CD8-positive, alpha-beta memory T cell (primary cell): Measurements from ENCODE around the gene PCDHGB3. TPM values are rescaled to one million over a fixed set of nuclear protein-coding genes. Genes with fewer than 3 reads are reported as not detected.
A peak's percentile ranks its signal among the peaks of the same experiment; 100 is the strongest.

Experiments used
- CTCF ChIA-PET: fragments of 350-600 bp; sonication (Branson Sonifier 250); formaldehyde crosslinking; loops from one replicate; lab custom pipeline; 2021; ENCODE audit warnings: antibody characterized with exemption; lab: Charles Lee
- POLR2A ChIA-PET: fragments of 350-600 bp; sonication (Branson Sonifier 250); formaldehyde crosslinking; loops from one replicate; lab custom pipeline; 2021; ENCODE audit warnings: antibody characterized with exemption; lab: Charles Lee
- DNase-seq, 5 donors: peaks; one replicate each; pipeline versions ENCODE4 v3.0.0 to v3.0.0-alpha.2; 2020 to 2022; ENCODE audit warnings: mixed read lengths in 1 of 5
- H3K27ac ChIP-seq: one replicate; pipeline ENCODE4 v1.7.0; 2013; ENCODE audit warnings: low read depth, mild to moderate bottlenecking, low read length, moderate library complexity
- H3K27me3 ChIP-seq: 2 replicates; pipeline ENCODE4 v1.7.0; 2013; ENCODE audit warnings: low read length, mild to moderate bottlenecking; ENCODE audit not compliant: insufficient read depth, poor library complexity, severe bottlenecking
- H3K36me3 ChIP-seq: 2 replicates; pipeline ENCODE4 v1.7.0; 2013; ENCODE audit warnings: mild to moderate bottlenecking, low read length, moderate library complexity; ENCODE audit not compliant: insufficient read depth
- H3K4me1 ChIP-seq: 2 replicates; pipeline ENCODE4 v1.7.0; 2013; ENCODE audit warnings: mild to moderate bottlenecking, low read length, moderate library complexity; ENCODE audit not compliant: insufficient read depth
- H3K4me3 ChIP-seq: 2 replicates; pipeline ENCODE4 v1.7.0; 2013; ENCODE audit warnings: mild to moderate bottlenecking, low read length
- H3K9me3 ChIP-seq: 2 replicates; pipeline ENCODE4 v1.7.0; 2013; ENCODE audit warnings: mild to moderate bottlenecking, low read length
- H3K27ac Mint-ChIP-seq, 8 donors: one replicate each; pipeline ENCODE4 v1.8.0; 2020 to 2021; ENCODE audit warnings: mixed read lengths in 8 of 8, mild to moderate bottlenecking in 6 of 8, inconsistent platforms in 3 of 8, moderate library complexity in 3 of 8
- H3K27me3 Mint-ChIP-seq, 2 donors: one replicate each; pipeline ENCODE4 v1.8.0; 2020 to 2021; ENCODE audit warnings: mixed read lengths in 2 of 2, mild to moderate bottlenecking in 1 of 2, moderate library complexity in 1 of 2
- H3K36me3 Mint-ChIP-seq, 3 donors: one replicate each; pipeline ENCODE4 v1.8.0; 2020 to 2021; ENCODE audit warnings: mixed read lengths in 3 of 3, inconsistent platforms in 1 of 3, mild to moderate bottlenecking in 1 of 3
- H3K4me1 Mint-ChIP-seq, 3 donors: one replicate each; pipeline ENCODE4 v1.8.0; 2020 to 2021; ENCODE audit warnings: mixed read lengths in 3 of 3, inconsistent platforms in 1 of 3, mild to moderate bottlenecking in 1 of 3
- H3K4me3 Mint-ChIP-seq, 7 donors: one replicate each; pipeline ENCODE4 v1.8.0; 2020 to 2021; ENCODE audit warnings: mixed read lengths in 7 of 7, mild to moderate bottlenecking in 6 of 7, moderate library complexity in 4 of 7, inconsistent platforms in 2 of 7
- H3K9me3 Mint-ChIP-seq, 5 donors: one replicate each; pipeline ENCODE4 v1.8.0; 2020 to 2022; ENCODE audit warnings: mixed read lengths in 5 of 5, mild to moderate bottlenecking in 3 of 5, moderate library complexity in 2 of 5, inconsistent platforms in 1 of 5
- polyA plus RNA-seq: library from polyadenylated mRNA; unstranded; fragments of 300-500 nt; fragmentation: Illumina TruSeq; gene quantifications from one replicate; pipeline ENCODE4 v1.2.3, GENCODE V29; 2021
- total RNA-seq, 2 experiments: library from RNA; stranded (reverse); gene quantifications; one replicate each; pipeline ENCODE4 v1.2.3, GENCODE V29; 2021

PCDHGB3 gene
- total and polyA plus RNA-seq, 3 experiments from 2014 or later, result 0.18 to 0.28 TPM; not detected in 1

DNA sequence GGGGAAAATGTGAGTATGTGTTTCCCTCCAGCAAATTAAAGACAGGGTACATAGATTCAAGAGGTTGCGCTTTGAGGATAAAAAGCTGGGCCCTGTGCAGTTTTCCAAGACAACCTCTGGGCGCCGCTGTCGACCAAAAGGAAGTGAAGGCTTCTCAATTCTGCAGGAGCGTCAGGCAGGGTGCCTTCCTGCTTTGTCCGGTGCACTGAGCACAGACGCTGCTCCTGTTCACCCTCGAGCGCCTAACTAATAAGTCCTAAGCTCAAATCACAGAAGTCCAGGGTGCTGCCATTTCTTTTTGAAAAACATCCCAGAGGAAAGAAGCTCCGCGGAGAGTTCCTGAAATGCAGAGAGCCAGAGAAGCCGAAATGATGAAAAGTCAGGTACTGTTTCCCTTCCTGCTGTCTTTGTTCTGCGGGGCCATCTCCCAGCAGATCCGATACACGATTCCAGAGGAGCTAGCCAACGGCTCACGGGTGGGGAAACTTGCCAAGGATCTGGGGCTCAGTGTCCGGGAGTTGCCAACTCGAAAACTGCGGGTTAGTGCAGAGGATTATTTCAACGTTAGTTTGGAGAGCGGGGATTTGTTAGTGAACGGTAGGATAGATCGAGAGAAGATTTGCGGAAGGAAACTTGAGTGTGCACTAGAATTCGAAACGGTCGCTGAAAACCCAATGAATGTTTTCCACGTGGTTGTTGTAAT, 20.0 kb upstream of the PCDHGB3 start, which contains the start of gene PCDHGB1:
Gene PCDHGB1, plus strand, starts transcription at position 183 of the 703 bp plus-strand sequence. Its CDS starts 162 bp downstream, at position 345.
- H3K9me3 ChIP-seq, result peaks cover 2% of the 10 kb centered on the region
- H3K27me3 ChIP-seq, result peaks cover 24% of the 10 kb centered on the region
- ChIA-PET POLR2A (no interaction called here), CTCF (interaction anchor here (0.9 to 1.5 kb wide), 2 partner anchors 30 to 214 kb away, joined by 3 to 6 read pairs; partner anchors contain the start of gene TAF7)
- no peak within 1 kb of the TSS for H3K27ac ChIP-seq
- H3K27ac Mint-ChIP-seq, result peak within 1 kb of the TSS in 1 of 8 donors; percentile 24
- no peaks in the 10 kb centered on the region for H3K4me1 ChIP-seq
- peaks cover 4 to 53% (median 30%) of the 10 kb centered on the region in 5 donors for H3K9me3 Mint-ChIP-seq
- H3K4me1 Mint-ChIP-seq, result no peaks in the 10 kb centered on the region
- H3K36me3 ChIP-seq, result no peaks in the 10 kb centered on the region
- no peak within 1 kb of the TSS for H3K4me3 ChIP-seq
- H3K36me3 Mint-ChIP-seq, result peaks cover 2 to 11% (median 5%) of the 10 kb centered on the region in 3 donors
- DNase-seq, result peak in 1 of 5 donors; percentile 16
- peaks cover 48 to 76% of the 10 kb centered on the region in 2 donors for H3K27me3 Mint-ChIP-seq
- H3K4me3 Mint-ChIP-seq, result peak within 1 kb of the TSS in 6 of 7 donors; percentile 40 to 67 (median 50)

DNA sequence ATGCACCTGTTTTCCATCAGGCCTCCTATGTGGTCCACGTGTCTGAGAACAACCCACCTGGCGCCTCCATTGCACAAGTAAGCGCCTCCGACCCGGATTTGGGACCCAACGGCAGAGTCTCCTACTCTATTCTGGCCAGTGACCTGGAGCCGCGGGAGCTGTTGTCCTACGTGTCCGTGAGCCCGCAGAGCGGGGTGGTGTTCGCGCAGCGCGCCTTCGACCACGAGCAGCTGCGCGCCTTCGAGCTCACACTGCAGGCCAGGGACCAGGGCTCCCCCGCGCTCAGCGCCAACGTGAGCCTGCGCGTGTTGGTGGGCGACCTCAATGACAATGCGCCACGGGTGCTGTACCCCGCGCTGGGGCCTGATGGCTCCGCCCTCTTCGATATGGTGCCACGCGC, 18.5 kb upstream of the PCDHGB3 start:
- ChIA-PET CTCF (no interaction called here), POLR2A (no interaction called here)
- Mint-ChIP-seq H3K4me1 (no peaks in the 10 kb centered on the region), H3K27ac (no peak overlapping the region), H3K36me3 (peaks cover 2 to 11% (median 3%) of the 10 kb centered on the region in 3 donors), H3K27me3 (peaks cover 56 to 80% of the 10 kb centered on the region in 2 donors), H3K4me3 (no peak overlapping the region), H3K9me3 (peaks cover 0 to 57% (median 29%) of the 10 kb centered on the region in 5 donors)
- H3K9me3 ChIP-seq, result no peaks in the 10 kb centered on the region
- H3K27me3 ChIP-seq, result peaks cover 24% of the 10 kb centered on the region
- no peak for DNase-seq
- no peak overlapping the region for H3K27ac ChIP-seq
- no peaks in the 10 kb centered on the region for H3K4me1 ChIP-seq
- no peak overlapping the region for H3K4me3 ChIP-seq
- H3K36me3 ChIP-seq, result no peaks in the 10 kb centered on the region

DNA sequence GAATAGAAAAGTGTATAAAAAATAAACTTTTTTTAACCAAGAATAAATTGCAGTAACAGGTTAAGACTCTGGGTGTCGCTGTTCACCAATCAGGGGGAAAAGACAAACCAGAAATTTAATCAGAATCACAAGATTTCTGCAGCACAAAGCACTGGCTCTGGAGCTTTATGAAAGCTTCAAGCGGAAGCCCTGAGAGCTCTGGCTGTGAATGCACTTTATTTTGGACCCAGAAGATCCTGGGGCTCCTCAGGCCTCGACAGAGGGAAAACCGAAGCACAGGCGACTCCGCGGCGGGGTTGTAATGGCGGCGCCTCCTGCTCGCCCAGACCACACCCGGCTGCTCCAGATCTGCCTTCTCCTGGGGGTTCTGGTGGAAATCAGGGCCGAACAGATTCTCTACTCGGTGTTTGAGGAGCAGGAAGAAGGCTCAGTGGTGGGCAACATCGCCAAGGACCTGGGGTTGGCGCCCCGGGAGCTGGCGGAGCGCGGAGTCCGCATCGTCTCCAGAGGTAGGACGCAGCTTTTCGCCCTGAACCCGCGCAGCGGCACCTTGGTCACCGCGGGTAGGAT, 15.1 kb upstream of the PCDHGB3 start, which contains the start of gene PCDHGA4:
Gene PCDHGA4, plus strand, starts transcription at position 122 of the 570 bp plus-strand sequence. Its CDS starts 87 bp downstream, at position 209.
- CTCF ChIA-PET, result interaction anchor here (1.0 to 1.6 kb wide), 2 partner anchors 9 to 20 kb away, joined by 3 to 4 read pairs; partner anchors contain the start of gene PCDHGA5
- H3K36me3 Mint-ChIP-seq, result peaks cover 2 to 16% (median 5%) of the 10 kb centered on the region in 3 donors
- no peaks in the 10 kb centered on the region for H3K4me1 ChIP-seq
- H3K27ac Mint-ChIP-seq, result no peak within 1 kb of the TSS
- peaks cover 24% of the 10 kb centered on the region for H3K27me3 ChIP-seq
- no peak within 1 kb of the TSS for H3K27ac ChIP-seq
- H3K36me3 ChIP-seq, result no peaks in the 10 kb centered on the region
- H3K27me3 Mint-ChIP-seq, result peaks cover 56 to 76% of the 10 kb centered on the region in 2 donors
- H3K9me3 ChIP-seq, result no peaks in the 10 kb centered on the region
- H3K4me3 Mint-ChIP-seq, result peak within 1 kb of the TSS in 4 of 7 donors; percentile 6 to 45 (median 42)
- H3K9me3 Mint-ChIP-seq, result peaks cover 0 to 55% (median 33%) of the 10 kb centered on the region in 5 donors
- no peak within 1 kb of the TSS for H3K4me3 ChIP-seq
- peaks cover 0 to 2% (median 2%) of the 10 kb centered on the region in 3 donors for H3K4me1 Mint-ChIP-seq
- POLR2A ChIA-PET, result no interaction called here
- DNase-seq, result no peak

DNA sequence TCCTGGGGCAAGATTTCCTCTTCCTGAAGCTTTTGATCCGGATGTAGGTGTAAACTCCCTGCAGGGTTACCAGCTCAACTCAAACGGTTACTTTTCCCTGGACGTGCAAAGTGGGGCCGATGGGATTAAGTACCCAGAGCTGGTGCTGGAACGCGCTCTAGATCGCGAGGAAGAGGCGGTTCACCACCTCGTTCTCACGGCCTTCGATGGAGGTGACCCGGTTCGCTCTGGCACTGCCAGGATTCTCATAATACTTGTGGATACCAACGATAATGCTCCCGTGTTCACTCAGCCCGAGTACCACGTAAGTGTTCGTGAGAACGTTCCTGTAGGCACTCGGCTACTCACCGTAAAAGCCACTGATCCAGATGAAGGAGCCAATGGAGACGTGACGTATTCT, 14.4 kb upstream of the PCDHGB3 start:
- Mint-ChIP-seq H3K27me3 (peaks cover 56 to 76% of the 10 kb centered on the region in 2 donors), H3K36me3 (peaks cover 3 to 16% (median 4%) of the 10 kb centered on the region in 3 donors), H3K4me3 (no peak overlapping the region), H3K27ac (no peak overlapping the region), H3K9me3 (peaks cover 0 to 55% (median 29%) of the 10 kb centered on the region in 5 donors), H3K4me1 (peaks cover 0 to 8% (median 2%) of the 10 kb centered on the region in 3 donors)
- Histone ChIP-seq H3K4me3 (no peak overlapping the region), H3K27me3 (peaks cover 23% of the 10 kb centered on the region), H3K36me3 (no peaks in the 10 kb centered on the region), H3K27ac (no peak overlapping the region), H3K4me1 (no peaks in the 10 kb centered on the region), H3K9me3 (no peaks in the 10 kb centered on the region)
- DNase-seq, result no peak
- POLR2A ChIA-PET, result no interaction called here
- CTCF ChIA-PET, result interaction anchor here (1.6 kb wide), 1 partner anchor 19 kb away, joined by 4 read pairs; no protein-coding TSS in a partner anchor

DNA sequence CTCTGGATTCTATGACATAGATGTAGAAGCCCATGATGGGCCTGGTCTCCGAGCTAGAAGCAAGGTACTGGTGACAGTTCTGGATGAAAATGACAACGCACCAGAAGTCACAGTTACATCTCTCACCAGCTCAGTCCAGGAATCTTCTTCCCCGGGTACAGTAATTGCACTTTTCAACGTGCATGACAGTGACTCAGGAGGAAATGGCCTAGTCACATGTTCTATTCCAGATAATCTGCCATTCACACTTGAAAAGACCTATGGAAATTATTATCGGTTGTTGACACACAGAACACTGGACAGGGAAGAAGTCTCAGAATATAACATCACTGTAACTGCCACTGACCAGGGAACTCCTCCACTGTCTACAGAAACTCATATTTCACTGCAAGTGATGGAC, 13.9 kb upstream of the PCDHGB3 start:
- Mint-ChIP-seq H3K36me3 (peaks cover 4 to 19% (median 6%) of the 10 kb centered on the region in 3 donors), H3K4me1 (peaks cover 0 to 10% (median 2%) of the 10 kb centered on the region in 3 donors), H3K27ac (no peak overlapping the region), H3K4me3 (peak overlapping the region in 3 of 7 donors; percentile 2 to 30 (median 4)), H3K9me3 (peaks cover 0 to 55% (median 34%) of the 10 kb centered on the region in 5 donors), H3K27me3 (peaks cover 53 to 76% of the 10 kb centered on the region in 2 donors)
- Histone ChIP-seq H3K4me3 (no peak overlapping the region), H3K27ac (no peak overlapping the region), H3K27me3 (peaks cover 18% of the 10 kb centered on the region), H3K36me3 (no peaks in the 10 kb centered on the region), H3K9me3 (no peaks in the 10 kb centered on the region), H3K4me1 (no peaks in the 10 kb centered on the region)
- POLR2A ChIA-PET, result no interaction called here
- CTCF ChIA-PET, result interaction anchor here (1.6 kb wide), 1 partner anchor 19 kb away, joined by 4 read pairs; no protein-coding TSS in a partner anchor
- DNase-seq, result no peak

DNA sequence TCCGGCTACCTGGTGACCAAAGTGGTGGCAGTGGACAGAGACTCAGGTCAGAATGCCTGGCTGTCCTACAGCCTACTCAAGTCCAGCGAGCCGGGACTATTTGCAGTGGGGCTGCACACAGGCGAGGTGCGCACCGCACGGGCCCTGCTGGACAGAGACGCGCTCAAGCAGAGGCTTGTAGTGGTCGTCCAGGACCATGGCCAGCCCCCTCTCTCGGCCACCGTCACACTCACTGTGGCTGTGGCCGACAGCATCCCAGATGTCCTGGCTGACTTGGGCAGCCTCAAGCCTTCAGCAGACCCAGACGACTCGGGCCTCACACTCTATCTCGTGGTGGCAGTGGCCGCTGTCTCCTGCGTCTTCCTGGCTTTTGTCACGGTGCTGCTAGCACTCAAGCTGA, 13.1 kb upstream of the PCDHGB3 start:
- no peak for DNase-seq
- Mint-ChIP-seq H3K27ac (no peak overlapping the region), H3K27me3 (peaks cover 55 to 76% of the 10 kb centered on the region in 2 donors), H3K4me1 (peaks cover 0 to 10% (median 2%) of the 10 kb centered on the region in 3 donors), H3K9me3 (peaks cover under 1 to 54% (median 36%) of the 10 kb centered on the region in 5 donors), H3K4me3 (no peak overlapping the region), H3K36me3 (peaks cover 4 to 22% (median 6%) of the 10 kb centered on the region in 3 donors)
- POLR2A ChIA-PET, result no interaction called here
- H3K4me1 ChIP-seq, result no peaks in the 10 kb centered on the region
- peaks cover 15% of the 10 kb centered on the region for H3K27me3 ChIP-seq
- no peak overlapping the region for H3K4me3 ChIP-seq
- CTCF ChIA-PET, result no interaction called here
- no peak overlapping the region for H3K27ac ChIP-seq
- H3K36me3 ChIP-seq, result no peaks in the 10 kb centered on the region
- H3K9me3 ChIP-seq, result no peaks in the 10 kb centered on the region

DNA sequence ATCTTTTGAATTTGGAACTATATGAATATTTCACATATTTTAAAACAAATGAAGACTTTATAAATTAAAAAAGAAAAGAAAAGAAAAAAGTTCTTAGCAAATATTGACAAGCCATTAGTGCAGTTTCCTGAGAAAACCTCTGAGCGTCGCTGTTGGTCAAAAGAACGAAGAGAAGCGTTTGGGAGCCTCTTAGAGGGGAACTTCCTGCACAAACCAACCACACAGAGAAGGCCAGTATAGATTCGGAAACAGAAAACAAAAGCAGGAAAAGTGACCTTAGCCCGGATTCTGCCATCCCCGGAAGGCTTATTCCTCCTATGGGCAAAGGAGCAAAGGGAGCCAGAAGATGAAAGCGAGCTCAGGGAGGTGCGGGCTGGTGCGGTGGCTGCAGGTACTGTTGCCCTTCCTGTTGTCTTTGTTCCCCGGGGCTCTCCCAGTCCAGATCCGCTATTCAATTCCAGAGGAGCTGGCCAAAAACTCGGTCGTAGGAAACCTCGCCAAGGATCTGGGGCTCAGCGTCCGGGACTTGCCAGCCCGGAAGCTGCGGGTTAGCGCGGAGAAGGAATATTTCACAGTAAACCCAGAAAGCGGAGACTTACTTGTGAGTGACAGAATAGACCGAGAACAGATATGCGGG, 10.1 kb upstream of the PCDHGB3 start, which contains the start of gene PCDHGB2:
Gene PCDHGB2, plus strand, starts transcription at position 205 of the 637 bp plus-strand sequence. Its CDS starts 142 bp downstream, at position 347.
- peak in 1 of 5 donors; percentile 22 for DNase-seq
- CTCF ChIA-PET, result interaction anchor here (1.1 to 1.4 kb wide), 2 partner anchors 41 to 204 kb away, joined by 3 to 4 read pairs; no protein-coding TSS in a partner anchor
- Histone ChIP-seq H3K4me1 (no peaks in the 10 kb centered on the region), H3K27me3 (peaks cover 18% of the 10 kb centered on the region), H3K36me3 (no peaks in the 10 kb centered on the region), H3K9me3 (peaks cover 7% of the 10 kb centered on the region), H3K27ac (no peak within 1 kb of the TSS), H3K4me3 (peak within 1 kb of the TSS; percentile 37)
- Mint-ChIP-seq H3K27me3 (peaks cover 70 to 81% of the 10 kb centered on the region in 2 donors), H3K36me3 (peaks cover 3 to 20% (median 3%) of the 10 kb centered on the region in 3 donors), H3K27ac (peak within 1 kb of the TSS in 3 of 8 donors; percentile 37 to 72 (median 43)), H3K9me3 (peaks cover 21 to 65% (median 53%) of the 10 kb centered on the region in 5 donors), H3K4me1 (peaks cover 0 to 10% (median 2%) of the 10 kb centered on the region in 3 donors), H3K4me3 (peak within 1 kb of the TSS; percentile 71 to 90 (median 82))
- POLR2A ChIA-PET, result no interaction called here
